ENCODE measurements around the gene EPN1. TPM values are rescaled to one million over a fixed set of nuclear protein-coding genes. Genes with fewer than 3 reads are reported as not detected.

Gene EPN1
- total and polyA plus RNA-seq, 2 of the 8 experiments (the other 6 are each of a cell fraction or from before 2014, with no cell fraction given) = 49.6 to 200 TPM

Small RNA genes lying within 50 kb of the gene (small RNA-seq; reads per million reads assigned to genes)
- not detected for gene AC010525.2 (ENCODE audit: insufficient read depth)

Other genes with a start within 250 kb of the EPN1 start
- gene SHISA7, start 231.9 kb upstream of the EPN1 start, total RNA-seq (2021; fragmentation: NEBNext Ultra II Directional; extraction: Animal tissue kit (Norgen Biotek cat#: 25700)) = 0.98 and 1.0 TPM in 2 replicates
- 0.76 and 1.1 TPM in 2 replicates for gene SHISA7, start 231.9 kb upstream of the EPN1 start, polyA plus RNA-seq (2011; rRNA removed)
- 96.9 and 106 TPM in 2 replicates for gene ISOC2, start 213.6 kb upstream of the EPN1 start, total RNA-seq (2021; fragmentation: NEBNext Ultra II Directional; extraction: Animal tissue kit (Norgen Biotek cat#: 25700))
- 152 and 195 TPM in 2 replicates for gene ISOC2, start 213.6 kb upstream of the EPN1 start, polyA plus RNA-seq (2011; rRNA removed)
- gene C19orf85, start 210.5 kb upstream of the EPN1 start, total RNA-seq (2021; fragmentation: NEBNext Ultra II Directional; extraction: Animal tissue kit (Norgen Biotek cat#: 25700)) = 3.2 and 3.6 TPM in 2 replicates
- 2.2 and 3.3 TPM in 2 replicates for gene C19orf85, start 210.5 kb upstream of the EPN1 start, polyA plus RNA-seq (2011; rRNA removed)
- 10.8 and 12.9 TPM in 2 replicates for gene ZNF628, start 198.6 kb upstream of the EPN1 start, total RNA-seq (2021; fragmentation: NEBNext Ultra II Directional; extraction: Animal tissue kit (Norgen Biotek cat#: 25700))
- 1.7 and 4.5 TPM in 2 replicates for gene ZNF628, start 198.6 kb upstream of the EPN1 start, polyA plus RNA-seq (2011; rRNA removed)
- 69.1 and 71.2 TPM in 2 replicates for gene NAT14, start 190.0 kb upstream of the EPN1 start, total RNA-seq (2021; fragmentation: NEBNext Ultra II Directional; extraction: Animal tissue kit (Norgen Biotek cat#: 25700))
- 47.1 and 79.5 TPM in 2 replicates for gene NAT14, start 190.0 kb upstream of the EPN1 start, polyA plus RNA-seq (2011; rRNA removed)
- 1.7 and 2.3 TPM in 2 replicates for gene SSC5D, start 186.8 kb upstream of the EPN1 start, total RNA-seq (2021; fragmentation: NEBNext Ultra II Directional; extraction: Animal tissue kit (Norgen Biotek cat#: 25700))
- 0.39 and 0.72 TPM in 2 replicates for gene SSC5D, start 186.8 kb upstream of the EPN1 start, polyA plus RNA-seq (2011; rRNA removed)
- 3.9 and 4.1 TPM in 2 replicates for gene SBK2, start 138.1 kb upstream of the EPN1 start, total RNA-seq (2021; fragmentation: NEBNext Ultra II Directional; extraction: Animal tissue kit (Norgen Biotek cat#: 25700))
- 3.2 and 7.4 TPM in 2 replicates for gene SBK2, start 138.1 kb upstream of the EPN1 start, polyA plus RNA-seq (2011; rRNA removed)
- gene SBK3, start 129.7 kb upstream of the EPN1 start, total RNA-seq (2021; fragmentation: NEBNext Ultra II Directional; extraction: Animal tissue kit (Norgen Biotek cat#: 25700)) = 0.76 and 0.94 TPM in 2 replicates
- 1.5 and 2.8 TPM in 2 replicates for gene SBK3, start 129.7 kb upstream of the EPN1 start, polyA plus RNA-seq (2011; rRNA removed)
- gene ZNF579, start 94.4 kb upstream of the EPN1 start, total RNA-seq (2021; fragmentation: NEBNext Ultra II Directional; extraction: Animal tissue kit (Norgen Biotek cat#: 25700)) = 18.9 and 19.0 TPM in 2 replicates
- gene ZNF579, start 94.4 kb upstream of the EPN1 start, polyA plus RNA-seq (2011; rRNA removed) = 10.0 and 16.4 TPM in 2 replicates
- 17.6 and 18.5 TPM in 2 replicates for gene FIZ1, start 75.7 kb upstream of the EPN1 start, total RNA-seq (2021; fragmentation: NEBNext Ultra II Directional; extraction: Animal tissue kit (Norgen Biotek cat#: 25700))
- 9.1 and 13.0 TPM in 2 replicates for gene FIZ1, start 75.7 kb upstream of the EPN1 start, polyA plus RNA-seq (2011; rRNA removed)
- gene ZNF524, start 74.9 kb upstream of the EPN1 start, total RNA-seq (2021; fragmentation: NEBNext Ultra II Directional; extraction: Animal tissue kit (Norgen Biotek cat#: 25700)) = 4.7 and 5.4 TPM in 2 replicates
- 4.4 and 7.0 TPM in 2 replicates for gene ZNF524, start 74.9 kb upstream of the EPN1 start, polyA plus RNA-seq (2011; rRNA removed)
- gene ZNF865, start 69.6 kb upstream of the EPN1 start, total RNA-seq (2021; fragmentation: NEBNext Ultra II Directional; extraction: Animal tissue kit (Norgen Biotek cat#: 25700)) = 13.6 and 14.6 TPM in 2 replicates
- 3.5 and 5.9 TPM in 2 replicates for gene ZNF865, start 69.6 kb upstream of the EPN1 start, polyA plus RNA-seq (2011; rRNA removed)
- 8.0 and 8.6 TPM in 2 replicates for gene ZNF784, start 50.7 kb upstream of the EPN1 start, total RNA-seq (2021; fragmentation: NEBNext Ultra II Directional; extraction: Animal tissue kit (Norgen Biotek cat#: 25700))
- 6.5 and 9.8 TPM in 2 replicates for gene ZNF784, start 50.7 kb upstream of the EPN1 start, polyA plus RNA-seq (2011; rRNA removed)
- 24.6 and 26.3 TPM in 2 replicates for gene ZNF580, start 34.2 kb upstream of the EPN1 start, total RNA-seq (2021; fragmentation: NEBNext Ultra II Directional; extraction: Animal tissue kit (Norgen Biotek cat#: 25700))
- 12.0 and 25.4 TPM in 2 replicates for gene ZNF580, start 34.2 kb upstream of the EPN1 start, polyA plus RNA-seq (2011; rRNA removed)
- gene ZNF581, start 31.6 kb upstream of the EPN1 start, total RNA-seq (2021; fragmentation: NEBNext Ultra II Directional; extraction: Animal tissue kit (Norgen Biotek cat#: 25700)) = 73.0 and 76.0 TPM in 2 replicates
- 76.1 and 97.6 TPM in 2 replicates for gene ZNF581, start 31.6 kb upstream of the EPN1 start, polyA plus RNA-seq (2011; rRNA removed)
- gene CCDC106, start 27.0 kb upstream of the EPN1 start, total RNA-seq (2021; fragmentation: NEBNext Ultra II Directional; extraction: Animal tissue kit (Norgen Biotek cat#: 25700)) = 19.1 and 20.1 TPM in 2 replicates
- 12.0 and 19.4 TPM in 2 replicates for gene CCDC106, start 27.0 kb upstream of the EPN1 start, polyA plus RNA-seq (2011; rRNA removed)
- 252 and 269 TPM in 2 replicates for gene U2AF2, start 20.2 kb upstream of the EPN1 start, total RNA-seq (2021; fragmentation: NEBNext Ultra II Directional; extraction: Animal tissue kit (Norgen Biotek cat#: 25700))
- gene U2AF2, start 20.2 kb upstream of the EPN1 start, polyA plus RNA-seq (2011; rRNA removed) = 162 and 297 TPM in 2 replicates
- gene NLRP9, start 63.2 kb downstream of the EPN1 start, total RNA-seq (2021; fragmentation: NEBNext Ultra II Directional; extraction: Animal tissue kit (Norgen Biotek cat#: 25700)) = not detected in 2 replicates
- not detected in 2 replicates for gene NLRP9, start 63.2 kb downstream of the EPN1 start, polyA plus RNA-seq (2011; rRNA removed)
- gene RFPL4A, start 83.9 kb downstream of the EPN1 start, total RNA-seq (2021; fragmentation: NEBNext Ultra II Directional; extraction: Animal tissue kit (Norgen Biotek cat#: 25700)) = not detected in 2 replicates
- gene RFPL4A, start 83.9 kb downstream of the EPN1 start, polyA plus RNA-seq (2011; rRNA removed) = not detected in 2 replicates
- gene RFPL4AL1, start 93.9 kb downstream of the EPN1 start, total RNA-seq (2021; fragmentation: NEBNext Ultra II Directional; extraction: Animal tissue kit (Norgen Biotek cat#: 25700)) = not detected in 2 replicates
- gene RFPL4AL1, start 93.9 kb downstream of the EPN1 start, polyA plus RNA-seq (2011; rRNA removed) = not detected in 2 replicates
- gene NLRP11, start 156.8 kb downstream of the EPN1 start, total RNA-seq (2021; fragmentation: NEBNext Ultra II Directional; extraction: Animal tissue kit (Norgen Biotek cat#: 25700)) = not detected in 2 replicates
- 0.02 TPM in 1 of 2 replicates, not detected in the other for gene NLRP11, start 156.8 kb downstream of the EPN1 start, polyA plus RNA-seq (2011; rRNA removed)
- gene NLRP4, start 161.3 kb downstream of the EPN1 start, total RNA-seq (2021; fragmentation: NEBNext Ultra II Directional; extraction: Animal tissue kit (Norgen Biotek cat#: 25700)) = not detected in 2 replicates
- not detected in 2 replicates for gene NLRP4, start 161.3 kb downstream of the EPN1 start, polyA plus RNA-seq (2011; rRNA removed)

All from H1 (cell line).